Sigmoid colon (tissue), 3 donors: ENCODE data around the gene BANK1.

ENCODE experiments used
- CTCF ChIP-seq, 4 experiments: fragments of 450-650 bp in 3 of 4; fragments of 200-600 bp in 1 of 4; IDR thresholded peaks; one replicate each; pipeline ENCODE4 v1.5.1; 2016 to 2019; ENCODE audit warnings: antibody characterized with exemption in 4 of 4, mild to moderate bottlenecking in 3 of 4, moderate library complexity in 2 of 4
- POLR2A ChIP-seq, 2 donors: fragments of 450-650 bp; IDR thresholded peaks; one replicate each; pipeline ENCODE4 v1.6.1; 2016; ENCODE audit warnings: antibody characterized with exemption in 2 of 2, mild to moderate bottlenecking in 2 of 2, moderate library complexity in 2 of 2

DNA sequence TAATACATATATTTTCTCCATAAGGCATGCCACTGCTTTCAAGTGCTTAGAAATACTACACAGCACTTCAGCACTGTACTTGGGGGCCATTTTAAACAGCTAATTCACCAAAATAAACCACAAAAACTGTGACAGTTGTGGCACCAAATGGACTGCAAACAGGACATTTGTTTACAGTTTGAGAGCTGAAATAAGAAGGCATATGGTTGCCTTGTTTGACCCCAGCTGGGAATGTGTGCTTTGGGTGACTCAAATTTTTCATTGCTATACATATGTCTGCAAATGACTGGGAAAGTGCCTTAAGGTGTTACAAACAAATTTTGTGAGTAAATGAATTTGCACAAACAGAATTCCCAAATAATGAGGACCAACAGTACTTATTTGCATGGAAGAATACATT, 124.2 kb downstream of the BANK1 start:
- TF ChIP-seq CTCF (IDR thresholded peaks at IDR 0.05) (no peak), POLR2A (IDR thresholded peaks at IDR 0.05) (no peak)
